ENCODE results near the gene ZSWIM5. TPM values are rescaled to one million over a fixed set of nuclear protein-coding genes. Genes with fewer than 3 reads are reported as not detected.

ZSWIM5 gene
- total and polyA plus RNA-seq, 2 of the 8 experiments (the other 6 are each of a cell fraction or from before 2014, with no cell fraction given) = 2.5 to 3.9 TPM

- Histone ChIP-seq H4K20me1 (replicated peaks in 1 of 2; ENCODE audit: control insufficient read depth in 1 of 2, insufficient read depth in 2 of 2, low read length in 2 of 2) (no peaks in the 10 kb centered on the region), H3K36me3 (ENCODE audit: control insufficient read depth in 2 of 4, insufficient read depth in 4 of 4, low read length in 3 of 4) (no peaks in the 10 kb centered on the region), H3K4me2 (ENCODE audit: insufficient read depth in 1 of 2, low read depth in 2 of 2, low read length in 2 of 2) (no peak overlapping the region), H2BK120ac (replicated peaks; ENCODE audit: low read depth, low read length) (no peak overlapping the region), H3K14ac (ENCODE audit: insufficient read length) (no peak overlapping the region), H2AFZ (ENCODE audit: low read length) (no peak overlapping the region), H4K5ac (ENCODE audit: insufficient read length, low read depth, low read length) (no peak overlapping the region), H3K23ac (ENCODE audit: insufficient read length) (no peak overlapping the region), H3K4ac (replicated peaks; ENCODE audit: insufficient read length, low read depth, low read length) (no peak overlapping the region), H3K9me3 (ENCODE audit: insufficient read depth in 2 of 2, low read depth in 1 of 2, low read length in 1 of 2) (no peaks in the 10 kb centered on the region), H3K79me2 (ENCODE audit: control insufficient read depth in 1 of 2, insufficient read depth in 2 of 2, low read length in 2 of 2) (no peaks in the 10 kb centered on the region), H3K9ac (replicated peaks in 1 of 4; ENCODE audit: extremely low read depth in 1 of 4, low read depth in 3 of 4, low read length in 3 of 4) (no peak overlapping the region), H3K27ac (ENCODE audit: low read depth, low read length) (no peak overlapping the region), H2BK5ac (ENCODE audit: low read depth, low read length) (no peak overlapping the region), H2BK20ac (ENCODE audit: low read length) (no peak overlapping the region), H3K4me3 (ENCODE audit: extremely low read depth in 1 of 4, insufficient read depth in 2 of 4, low read depth in 3 of 4, low read length in 4 of 4) (no peak overlapping the region), H3K18ac (ENCODE audit: extremely low read depth, low read length) (no peak overlapping the region), H3K56ac (replicated peaks; ENCODE audit: insufficient read length, low read depth, low read length) (no peak overlapping the region), H4K8ac (ENCODE audit: extremely low read depth, insufficient read depth, low read length) (no peak overlapping the region), H4K91ac (replicated peaks; ENCODE audit: insufficient read length, low read length) (no peak overlapping the region), H2BK12ac (ENCODE audit: low read depth, low read length) (no peak overlapping the region), H3K79me1 (ENCODE audit: low read depth, low read length) (no peaks in the 10 kb centered on the region), H2AK5ac (ENCODE audit: low read depth, low read length) (no peak overlapping the region), H2BK15ac (ENCODE audit: low read length) (no peak overlapping the region), H3K4me1 (replicated peaks in 1 of 4; ENCODE audit: control insufficient read depth in 3 of 4, insufficient read depth in 4 of 4, low read length in 3 of 4) (no peaks in the 10 kb centered on the region), H3K27me3 (replicated peaks in 1 of 4; ENCODE audit: control insufficient read depth in 3 of 4, extremely low read depth in 1 of 4, insufficient read depth in 3 of 4, low read length in 3 of 4) (no peaks in the 10 kb centered on the region), H3K23me2 (ENCODE audit: low read depth, low read length) (no peaks in the 10 kb centered on the region)
- ChIA-PET CTCF (ENCODE audit: partially characterized antibody) (no interaction called here), POLR2A (ENCODE audit: partially characterized antibody) (no interaction called here)
- FAIRE-seq = no peak
- 82% methylated on average over 1 of the region's 1 CpG; no CpG with 5 or more reads in 1 of the 2 experiments for WGBS, 2 experiments (ENCODE audit: extremely low coverage in 1 of 2, insufficient coverage in 1 of 2, insufficient read length in 1 of 2, insufficient replicate concordance in 2 of 2, low coverage in 1 of 2, low lambda C conversion rate in 2 of 2, missing lambda C conversion rate in 1 of 2)
- no peak for DNase-seq (ENCODE audit: low read depth in 1 of 2, low spot score in 2 of 2)
- TF ChIP-seq POU5F1 (IDR thresholded peaks at IDR 0.05; ENCODE audit: low read depth, low read length) (no peak), ZNF274 (IDR thresholded peaks at IDR 0.05; ENCODE audit: borderline replicate concordance, extremely low read depth, low read length) (no peak), JUND (IDR thresholded peaks at IDR 0.05; ENCODE audit: low read length) (no peak), SP1 (IDR thresholded peaks at IDR 0.05; ENCODE audit: low read depth, low read length) (no peak), KDM1A (IDR thresholded peaks at IDR 0.05; ENCODE audit: borderline replicate concordance, low read length) (no peak), CEBPB (IDR thresholded peaks at IDR 0.05; ENCODE audit: low read depth, low read length) (no peak), CBX5 (IDR thresholded peaks at IDR 0.05; ENCODE audit: low read depth, low read length) (no peak), SIRT6 (IDR thresholded peaks at IDR 0.05; ENCODE audit: low read length) (no peak), BACH1 (IDR thresholded peaks at IDR 0.05; ENCODE audit: low read length) (no peak), HDAC6 (IDR thresholded peaks at IDR 0.05; ENCODE audit: low read depth, low read length) (no peak), CTBP2 (IDR thresholded peaks at IDR 0.05; ENCODE audit: borderline replicate concordance, insufficient read depth, insufficient read length, low read length) (no peak), NRF1 (IDR thresholded peaks at IDR 0.05; ENCODE audit: low read depth, low read length) (no peak), SRF (IDR thresholded peaks at IDR 0.05; ENCODE audit: low read depth, low read length) (no peak)
- TF ChIP-seq, protein P1, sequence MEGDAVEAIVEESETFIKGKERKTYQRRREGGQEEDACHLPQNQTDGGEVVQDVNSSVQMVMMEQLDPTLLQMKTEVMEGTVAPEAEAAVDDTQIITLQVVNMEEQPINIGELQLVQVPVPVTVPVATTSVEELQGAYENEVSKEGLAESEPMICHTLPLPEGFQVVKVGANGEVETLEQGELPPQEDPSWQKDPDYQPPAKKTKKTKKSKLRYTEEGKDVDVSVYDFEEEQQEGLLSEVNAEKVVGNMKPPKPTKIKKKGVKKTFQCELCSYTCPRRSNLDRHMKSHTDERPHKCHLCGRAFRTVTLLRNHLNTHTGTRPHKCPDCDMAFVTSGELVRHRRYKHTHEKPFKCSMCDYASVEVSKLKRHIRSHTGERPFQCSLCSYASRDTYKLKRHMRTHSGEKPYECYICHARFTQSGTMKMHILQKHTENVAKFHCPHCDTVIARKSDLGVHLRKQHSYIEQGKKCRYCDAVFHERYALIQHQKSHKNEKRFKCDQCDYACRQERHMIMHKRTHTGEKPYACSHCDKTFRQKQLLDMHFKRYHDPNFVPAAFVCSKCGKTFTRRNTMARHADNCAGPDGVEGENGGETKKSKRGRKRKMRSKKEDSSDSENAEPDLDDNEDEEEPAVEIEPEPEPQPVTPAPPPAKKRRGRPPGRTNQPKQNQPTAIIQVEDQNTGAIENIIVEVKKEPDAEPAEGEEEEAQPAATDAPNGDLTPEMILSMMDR (IDR thresholded peaks at IDR 0.05; ENCODE audit: control extremely low read depth in 1 of 3, insufficient read depth in 1 of 3, low read depth in 1 of 3, low read length in 3 of 3) = no peak
These were observed 34.8 kb downstream of the ZSWIM5 start for GRCh38 chr1:45171575-45171974.
